Mammary epithelial cell (primary cell): ENCODE data around the gene MEF2C.
"Not testable (repeated sequence)": the region's sequence is repeated elsewhere in the genome, so short reads cannot be mapped to it uniquely, and the experiment has no call there.

Experiments
- EZH2 ChIP-seq: IDR thresholded peaks from 2 replicates; pipeline ENCODE4 v1.6.1; 2012; ENCODE audit warnings: low read length, inconsistent platforms, borderline replicate concordance
- TF ChIP-seq, protein P1 (sequence below), 2 donors: IDR thresholded peaks in 1 of 2; conservative IDR thresholded peaks in 1 of 2; 2 replicates each; pipeline ENCODE4 v1.5.1; 2011 to 2012; ENCODE audit warnings: inconsistent platforms in 2 of 2, low read length in 2 of 2, mild to moderate bottlenecking in 2 of 2, control low read depth in 1 of 2, low read depth in 1 of 2; ENCODE audit not compliant: insufficient read depth in 1 of 2; ENCODE audit errors: extremely low read depth in 1 of 2

DNA sequence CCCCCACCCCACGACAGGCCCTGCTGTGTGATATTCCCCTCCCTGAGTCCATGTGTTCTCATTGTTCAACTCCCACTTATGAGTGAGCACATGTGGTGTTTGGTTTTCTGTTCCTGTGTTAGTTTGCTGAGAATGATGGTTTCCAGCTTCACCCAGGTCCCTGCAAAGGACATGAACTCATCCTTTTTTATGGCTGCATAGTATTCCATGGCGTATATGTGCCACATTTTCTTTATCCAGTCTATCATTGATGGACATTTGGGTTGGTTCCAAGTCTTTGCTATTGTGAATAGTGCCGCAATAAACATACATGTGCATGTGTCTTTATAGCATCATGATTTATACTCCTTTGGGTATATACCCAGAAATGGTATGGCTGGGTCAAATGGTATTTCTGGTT lies 89.2 kb downstream of the MEF2C start:
- not testable (repeated sequence) for TF ChIP-seq EZH2
- TF ChIP-seq, protein P1, sequence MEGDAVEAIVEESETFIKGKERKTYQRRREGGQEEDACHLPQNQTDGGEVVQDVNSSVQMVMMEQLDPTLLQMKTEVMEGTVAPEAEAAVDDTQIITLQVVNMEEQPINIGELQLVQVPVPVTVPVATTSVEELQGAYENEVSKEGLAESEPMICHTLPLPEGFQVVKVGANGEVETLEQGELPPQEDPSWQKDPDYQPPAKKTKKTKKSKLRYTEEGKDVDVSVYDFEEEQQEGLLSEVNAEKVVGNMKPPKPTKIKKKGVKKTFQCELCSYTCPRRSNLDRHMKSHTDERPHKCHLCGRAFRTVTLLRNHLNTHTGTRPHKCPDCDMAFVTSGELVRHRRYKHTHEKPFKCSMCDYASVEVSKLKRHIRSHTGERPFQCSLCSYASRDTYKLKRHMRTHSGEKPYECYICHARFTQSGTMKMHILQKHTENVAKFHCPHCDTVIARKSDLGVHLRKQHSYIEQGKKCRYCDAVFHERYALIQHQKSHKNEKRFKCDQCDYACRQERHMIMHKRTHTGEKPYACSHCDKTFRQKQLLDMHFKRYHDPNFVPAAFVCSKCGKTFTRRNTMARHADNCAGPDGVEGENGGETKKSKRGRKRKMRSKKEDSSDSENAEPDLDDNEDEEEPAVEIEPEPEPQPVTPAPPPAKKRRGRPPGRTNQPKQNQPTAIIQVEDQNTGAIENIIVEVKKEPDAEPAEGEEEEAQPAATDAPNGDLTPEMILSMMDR (conservative IDR thresholded peaks at IDR 0.05 in 1 of 2, IDR thresholded peaks at IDR 0.05 in 1 of 2; ENCODE audit: extremely low read depth in 1 of 2, insufficient read depth in 1 of 2, low read depth in 1 of 2, low read length in 2 of 2): not testable (repeated sequence)
